Astrocyte (in vitro differentiated cells and primary cell): ENCODE measurements around the gene TMEM107. TPM values are rescaled to one million over a fixed set of nuclear protein-coding genes. Genes with fewer than 3 reads are reported as not detected.

Experiments used
- DNase-seq: peaks from one replicate; pipeline ENCODE4 v3.0.0-alpha.2; 2010; ENCODE audit warnings: low read depth
- FAIRE-seq: peaks from 2 replicates; lab custom pipeline; 2011; peaks lifted over from hg19 to GRCh38; lab: Jason Lieb, UNC
- H2AFZ ChIP-seq: 2 replicates; pipeline ENCODE4 v1.6.0; 2012; ENCODE audit warnings: low read depth, low read length, inconsistent platforms
- H3K27ac ChIP-seq: 2 replicates; pipeline ENCODE4 v1.5.1; 2011; ENCODE audit warnings: low read depth, low read length, inconsistent platforms
- H3K27me3 ChIP-seq: 2 replicates; pipeline ENCODE4 v1.6.0; 2011; ENCODE audit warnings: low read length, inconsistent platforms; ENCODE audit not compliant: insufficient read depth
- H3K36me3 ChIP-seq: 2 replicates; pipeline ENCODE4 v1.5.1; 2011; ENCODE audit warnings: low read length, inconsistent platforms; ENCODE audit not compliant: insufficient read depth
- H3K4me1 ChIP-seq: 2 replicates; pipeline ENCODE4 v1.5.1; 2011; ENCODE audit warnings: low read length, inconsistent platforms; ENCODE audit not compliant: insufficient read depth
- H3K4me2 ChIP-seq: 2 replicates; pipeline ENCODE4 v1.6.0; 2012; ENCODE audit warnings: low read length, inconsistent platforms
- H3K4me3 ChIP-seq: 2 replicates; pipeline ENCODE4 v1.5.1; 2011; ENCODE audit warnings: low read depth, mild to moderate bottlenecking, low read length, inconsistent platforms; ENCODE audit not compliant: insufficient read depth
- H3K79me2 ChIP-seq: 2 replicates; pipeline ENCODE4 v1.6.0; 2012; ENCODE audit warnings: mild to moderate bottlenecking, low read length, inconsistent platforms; ENCODE audit not compliant: insufficient read depth
- H3K9ac ChIP-seq: 2 replicates; pipeline ENCODE4 v1.6.0; 2012; ENCODE audit warnings: mild to moderate bottlenecking, low read length, inconsistent platforms
- H3K9me3 ChIP-seq: 2 replicates; pipeline ENCODE4 v1.5.1; 2012; ENCODE audit warnings: low read depth, mild to moderate bottlenecking, low read length, inconsistent platforms; ENCODE audit not compliant: insufficient read depth
- H4K20me1 ChIP-seq: 2 replicates; pipeline ENCODE4 v1.6.0; 2012; ENCODE audit warnings: low read length, inconsistent platforms; ENCODE audit not compliant: insufficient read depth
- H3K27ac Mint-ChIP-seq: one replicate; pipeline ENCODE4 v1.8.0; 2021; ENCODE audit warnings: mild to moderate bottlenecking, mixed read lengths; ENCODE audit not compliant: unreplicated experiment
- H3K27me3 Mint-ChIP-seq: one replicate; pipeline ENCODE4 v1.8.0; 2021; ENCODE audit warnings: low read depth, mixed read lengths; ENCODE audit not compliant: unreplicated experiment
- H3K36me3 Mint-ChIP-seq: one replicate; pipeline ENCODE4 v1.8.0; 2021; ENCODE audit warnings: low read depth, mixed read lengths; ENCODE audit not compliant: unreplicated experiment
- H3K4me1 Mint-ChIP-seq: one replicate; pipeline ENCODE4 v1.8.0; 2021; ENCODE audit warnings: low read depth, mixed read lengths; ENCODE audit not compliant: unreplicated experiment
- H3K4me3 Mint-ChIP-seq: one replicate; pipeline ENCODE4 v1.8.0; 2021; ENCODE audit warnings: mild to moderate bottlenecking, moderate library complexity, mixed read lengths; ENCODE audit not compliant: unreplicated experiment
- H3K9me3 Mint-ChIP-seq: one replicate; pipeline ENCODE4 v1.8.0; 2021; ENCODE audit warnings: mild to moderate bottlenecking, mixed read lengths; ENCODE audit not compliant: unreplicated experiment
- CTCF ChIP-seq: IDR thresholded peaks from 2 replicates; pipeline ENCODE4 v1.5.1; 2011; ENCODE audit warnings: low read depth, mild to moderate bottlenecking, inconsistent platforms, low read length, moderate library complexity; ENCODE audit not compliant: insufficient read depth
- EZH2 ChIP-seq: IDR thresholded peaks from 2 replicates; pipeline ENCODE4 v1.6.1; 2012; ENCODE audit warnings: mild to moderate bottlenecking, low read length, inconsistent platforms; ENCODE audit not compliant: insufficient read depth
- total RNA-seq: library from RNA; stranded (reverse); gene quantifications from 2 replicates; pipeline ENCODE4 v1.2.1, GENCODE V29; 2021

Gene TMEM107
- total RNA-seq, 1 donor from 2014 or later = 9.4 TPM

GRCh38 chr17:8185582-8186445 lies 9.6 kb upstream of the TMEM107 start:
- TF ChIP-seq EZH2 = no peak
- TF ChIP-seq CTCF = no peak
- Histone ChIP-seq H2AFZ (peak overlapping the region; percentile 97), H3K4me3 (peak overlapping the region; percentile 94), H3K27ac (peak overlapping the region; percentile 68), H4K20me1 (peaks cover 24% of the 10 kb centered on the region), H3K4me2 (peak overlapping the region; percentile 91), H3K4me1 (peaks cover 22% of the 10 kb centered on the region), H3K27me3 (no peaks in the 10 kb centered on the region), H3K9me3 (no peaks in the 10 kb centered on the region), H3K36me3 (no peaks in the 10 kb centered on the region), H3K79me2 (peaks cover 15% of the 10 kb centered on the region), H3K9ac (peak overlapping the region; percentile 85)
- H3K27me3 Mint-ChIP-seq = no peaks in the 10 kb centered on the region
- H3K36me3 Mint-ChIP-seq = no peaks in the 10 kb centered on the region
- no peak for DNase-seq
- FAIRE-seq = no peak
- no peaks in the 10 kb centered on the region for H3K4me1 Mint-ChIP-seq
- no peak overlapping the region for H3K27ac Mint-ChIP-seq
- no peaks in the 10 kb centered on the region for H3K9me3 Mint-ChIP-seq
- no peak overlapping the region for H3K4me3 Mint-ChIP-seq

- Histone ChIP-seq H3K9ac (peak overlapping the region; percentile 94), H3K4me3 (peak overlapping the region; percentile 85), H3K4me2 (peak overlapping the region; percentile 100), H4K20me1 (no peaks in the 10 kb centered on the region), H3K36me3 (no peaks in the 10 kb centered on the region), H2AFZ (peak overlapping the region; percentile 98), H3K9me3 (no peaks in the 10 kb centered on the region), H3K27me3 (no peaks in the 10 kb centered on the region), H3K79me2 (peaks cover 13% of the 10 kb centered on the region), H3K4me1 (peaks cover 26% of the 10 kb centered on the region), H3K27ac (peak overlapping the region; percentile 84)
- Mint-ChIP-seq H3K4me3 (peak overlapping the region; percentile 97), H3K9me3 (no peaks in the 10 kb centered on the region), H3K36me3 (no peaks in the 10 kb centered on the region), H3K4me1 (peaks cover 17% of the 10 kb centered on the region), H3K27ac (peak overlapping the region; percentile 88), H3K27me3 (no peaks in the 10 kb centered on the region)
- FAIRE-seq = no peak
- no peak for DNase-seq
- TF ChIP-seq EZH2 = no peak
- TF ChIP-seq CTCF = no peak
Observed at GRCh38 chr17:8176998-8177731, 985 bp upstream of the TMEM107 start.
